Renal cortex interstitium (tissue), 11 donors: ENCODE data around the gene MSH3. TPM values are rescaled to one million over a fixed set of nuclear protein-coding genes. Genes with fewer than 3 reads are reported as not detected.

Experiments used
- DNase-seq, 11 donors: peaks; one replicate each; pipeline ENCODE4 v3.0.0-alpha.2; 2013; ENCODE audit warnings: low read depth in 9 of 11, low spot score in 4 of 11; ENCODE audit errors: extremely low read depth in 1 of 11
- polyA plus RNA-seq, 3 donors: library from polyadenylated mRNA; unstranded; fragments of 120-200 nt; gene quantifications; one replicate each; pipeline ENCODE4 v1.2.1, GENCODE V29; 2013; ENCODE audit not compliant: insufficient read length in 3 of 3

MSH3 gene
- polyA plus RNA-seq, 3 donors = 21.5 to 25.7 (median 23.8) TPM

- no peak for DNase-seq
Observed at GRCh38 chr5:80916676-80917075, 262.2 kb downstream of the MSH3 start.

- peak in 5 of 11 donors; percentile 2 to 27 (median 7) for DNase-seq
Observed at GRCh38 chr5:80917631-80918030, 263.2 kb downstream of the MSH3 start.

- no peak for DNase-seq
Observed at GRCh38 chr5:80919678-80920196, 265.3 kb downstream of the MSH3 start.

GRCh38 chr5:80920333-80920732 lies 265.9 kb downstream of the MSH3 start:
- no peak for DNase-seq

- no peak for DNase-seq
Observed at GRCh38 chr5:80921026-80921425, 266.6 kb downstream of the MSH3 start.

GRCh38 chr5:80925931-80926330 lies 271.5 kb downstream of the MSH3 start:
- no peak for DNase-seq

Other genes starting within 250 kb of the MSH3 start
- gene ZFYVE16, start 246.6 kb upstream of the MSH3 start, polyA plus RNA-seq = 10 to 100 TPM; 60.6 to 81.7 (median 77.9) TPM
- 1 to 10 TPM; 2.1 to 3.4 (median 3.2) TPM for gene FAM151B, start 166.6 kb upstream of the MSH3 start, polyA plus RNA-seq
- gene ANKRD34B, start 84.4 kb upstream of the MSH3 start, polyA plus RNA-seq = 1 to 10 TPM in 1 of 3 donors, under 1 TPM in 2; 0.26 to 1.2 (median 0.30) TPM
- 10 to 100 TPM; 59.1 to 80.5 (median 74.6) TPM for gene DHFR, start 331 bp downstream of the MSH3 start, polyA plus RNA-seq